K562 (cell line): ENCODE results near the gene SH3BGRL2. TPM values are rescaled to one million over a fixed set of nuclear protein-coding genes. Genes with fewer than 3 reads are reported as not detected.
A peak's percentile ranks its signal among the peaks of the same experiment; 100 is the strongest.

Source experiments
- BCOR ChIP-seq: fragments of 450-650 bp; IDR thresholded peaks from 2 replicates; pipeline ENCODE4 v1.6.1; 2016
- DPF2 ChIP-seq: fragments of 450-650 bp; IDR thresholded peaks from 2 replicates; pipeline ENCODE4 v1.6.1; 2016
- EHMT2 ChIP-seq: fragments of 450-650 bp; IDR thresholded peaks from 2 replicates; pipeline ENCODE4 v1.6.1; 2018; ENCODE audit warnings: antibody characterized with exemption
- ELF2 ChIP-seq: fragments of 250-450 bp; sonication (Bioruptor Pico); IDR thresholded peaks from 2 replicates; pipeline ENCODE4 v1.5.0; 2021; ENCODE audit warnings: mild to moderate bottlenecking
- ELF4 ChIP-seq: fragments of 450-650 bp; formaldehyde crosslinking; IDR thresholded peaks from 2 replicates; pipeline ENCODE4 v1.4.0; 2022; ENCODE audit warnings: missing genetic modification characterization
- FOXJ3 ChIP-seq: sonication (generic); formaldehyde crosslinking; IDR thresholded peaks from 2 replicates; pipeline ENCODE4 v1.4.0; 2020; ENCODE audit warnings: mild to moderate bottlenecking, missing genetic modification reagents
- GATAD2B ChIP-seq: fragments of 450-650 bp; IDR thresholded peaks from 2 replicates; pipeline ENCODE4 v1.6.1; 2017; ENCODE audit warnings: mild to moderate bottlenecking, borderline replicate concordance
- HMG20B ChIP-seq: fragments of 250-450 bp; sonication (Bioruptor Pico); IDR thresholded peaks from 2 replicates; pipeline ENCODE4 v1.5.0; 2021; ENCODE audit warnings: mild to moderate bottlenecking
- HMGXB4 ChIP-seq: sonication (generic); formaldehyde crosslinking; IDR thresholded peaks from 2 replicates; pipeline ENCODE4 v1.8.1; 2023; ENCODE audit warnings: mild to moderate bottlenecking, missing genetic modification reagents
- KLF13 ChIP-seq: fragments of 450-650 bp; IDR thresholded peaks from 2 replicates; pipeline ENCODE4 v1.6.1; 2016; ENCODE audit warnings: missing genetic modification characterization, low read depth, mild to moderate bottlenecking, missing compliant biosample characterization, moderate library complexity, borderline replicate concordance
- MECOM ChIP-seq: fragments of 250-450 bp; sonication (Bioruptor Pico); IDR thresholded peaks from 2 replicates; pipeline ENCODE4 v1.8.0; 2022; ENCODE audit warnings: inconsistent platforms
- MXI1 ChIP-seq: IDR thresholded peaks from 2 replicates; pipeline ENCODE4 v1.6.1; 2011; ENCODE audit warnings: low read depth, mild to moderate bottlenecking, improper control_type of control experiment, low read length
- NBN ChIP-seq: fragments of 450-650 bp; IDR thresholded peaks from 2 replicates; pipeline ENCODE4 v1.6.1; 2016; ENCODE audit warnings: low read depth, mild to moderate bottlenecking
- NCOA1 ChIP-seq: fragments of 450-650 bp; IDR thresholded peaks from 2 replicates; pipeline ENCODE4 v1.6.1; 2016; ENCODE audit warnings: low read depth
- PHF20 ChIP-seq: fragments of 450-650 bp; IDR thresholded peaks from 2 replicates; pipeline ENCODE4 v1.6.1; 2018; ENCODE audit not compliant: partially characterized antibody
- PHF8 ChIP-seq: fragments of 200-600 bp; sonication (generic); IDR thresholded peaks from 2 replicates; pipeline ENCODE4 v1.6.1; 2012; ENCODE audit warnings: mixed run types, mild to moderate bottlenecking, inconsistent platforms, low read length, moderate library complexity, borderline replicate concordance
- POLR3G ChIP-seq: IDR thresholded peaks from 2 replicates; pipeline ENCODE4 v1.6.1; 2011; ENCODE audit not compliant: insufficient read length, insufficient replicate concordance; ENCODE audit errors: extremely low read depth
- RBM34 ChIP-seq: fragments of 200-400 bp; formaldehyde crosslinking; IDR thresholded peaks from 2 replicates; pipeline ENCODE4 v1.6.1; 2018; ENCODE audit warnings: low read length, borderline replicate concordance; ENCODE audit not compliant: insufficient read depth
- RCOR1 ChIP-seq, 2 experiments: IDR thresholded peaks; 2 replicates each; pipeline ENCODE4 v1.6.1; 2012; ENCODE audit warnings: low read depth in 2 of 2, low read length in 2 of 2, borderline replicate concordance in 1 of 2, improper control_type of control experiment in 1 of 2
- SMARCB1 ChIP-seq: IDR thresholded peaks from 2 replicates; pipeline ENCODE4 v1.6.1; 2011; ENCODE audit warnings: improper control_type of control experiment, low read depth; ENCODE audit not compliant: insufficient read length
- STAT5A ChIP-seq: IDR thresholded peaks from 2 replicates; pipeline ENCODE4 v1.6.1; 2012; ENCODE audit warnings: low read length, inconsistent platforms, borderline replicate concordance
- TARDBP ChIP-seq: fragments of 450-650 bp; IDR thresholded peaks from 2 replicates; pipeline ENCODE4 v1.6.1; 2016
- ZKSCAN8 ChIP-seq: fragments of 200-800 bp; sonication (Bioruptor generic); IDR thresholded peaks from 2 replicates; pipeline ENCODE4 v1.6.1; 2016; ENCODE audit warnings: missing genetic modification characterization, missing compliant biosample characterization
- ZNF133 ChIP-seq: fragments of 250-450 bp; sonication (Bioruptor Pico); IDR thresholded peaks from 2 replicates; pipeline ENCODE4 v1.4.0; 2020; ENCODE audit warnings: mild to moderate bottlenecking
- ZNF24 ChIP-seq: fragments of 450-650 bp; IDR thresholded peaks from 2 replicates; pipeline ENCODE4 v1.6.1; 2016
- ZNF586 ChIP-seq: fragments of 450-650 bp; formaldehyde crosslinking; conservative IDR thresholded peaks from 2 replicates; pipeline ENCODE4 v1.4.0; 2020; ENCODE audit warnings: mild to moderate bottlenecking, moderate library complexity
- ZNF77 ChIP-seq: fragments of 250-450 bp; sonication (Bioruptor Pico); IDR thresholded peaks from 2 replicates; pipeline ENCODE4 v1.5.0; 2020
- ZZZ3 ChIP-seq: fragments of 450-650 bp; IDR thresholded peaks from 2 replicates; pipeline ENCODE4 v1.6.1; 2016; ENCODE audit warnings: antibody characterized with exemption, mild to moderate bottlenecking, moderate library complexity
- polyA plus RNA-seq, 8 experiments: library from polyadenylated mRNA; depleted of rRNA in 4 of 8; stranded (reverse) in 5 of 8; unstranded in 3 of 8; fragments of >200 nt; fragmentation: Nextera tagmentation in 2 of 8; fragmentation: Illumina TruSeq in 1 of 8; extraction: Ambion mirVana in 2 of 8; extraction: Trizol in 1 of 8; gene quantifications; 2 replicates each; pipeline versions ENCODE4 v1.2.1 to v1.2.3, GENCODE V29; 2011 to 2014; ENCODE audit warnings: inconsistent platforms in 1 of 8, missing spikeins in 1 of 8
- total RNA-seq, 7 experiments: library from RNA; depleted of rRNA in 6 of 7; stranded (reverse); fragments of >200 nt in 6 of 7; fragmentation: Illumina TruSeq in 2 of 7; extraction: Trizol in 2 of 7; gene quantifications; 2 replicates each; pipeline versions ENCODE4 v1.2.1 to v1.2.3, GENCODE V29; 2011 to 2021; ENCODE audit warnings: low replicate concordance in 1 of 7
- TF ChIP-seq, protein P1 (sequence below): IDR thresholded peaks from 3 replicates; pipeline ENCODE4 v1.6.1; 2011; ENCODE audit warnings: borderline replicate concordance, mild to moderate bottlenecking; ENCODE audit not compliant: insufficient read length, insufficient read depth
- TF ChIP-seq, protein P2 (sequence below), 2 experiments: fragments of 450-650 bp; conservative IDR thresholded peaks; 2 replicates each; pipeline ENCODE4 v1.6.1; 2017; ENCODE audit warnings: mild to moderate bottlenecking in 2 of 2, moderate library complexity in 2 of 2

The SH3BGRL2 gene
- total and polyA plus RNA-seq, 9 of the 15 experiments (the other 6 are each of a cell fraction or from before 2014, with no cell fraction given): 4.4 to 12.1 (median 7.3) TPM

DNA sequence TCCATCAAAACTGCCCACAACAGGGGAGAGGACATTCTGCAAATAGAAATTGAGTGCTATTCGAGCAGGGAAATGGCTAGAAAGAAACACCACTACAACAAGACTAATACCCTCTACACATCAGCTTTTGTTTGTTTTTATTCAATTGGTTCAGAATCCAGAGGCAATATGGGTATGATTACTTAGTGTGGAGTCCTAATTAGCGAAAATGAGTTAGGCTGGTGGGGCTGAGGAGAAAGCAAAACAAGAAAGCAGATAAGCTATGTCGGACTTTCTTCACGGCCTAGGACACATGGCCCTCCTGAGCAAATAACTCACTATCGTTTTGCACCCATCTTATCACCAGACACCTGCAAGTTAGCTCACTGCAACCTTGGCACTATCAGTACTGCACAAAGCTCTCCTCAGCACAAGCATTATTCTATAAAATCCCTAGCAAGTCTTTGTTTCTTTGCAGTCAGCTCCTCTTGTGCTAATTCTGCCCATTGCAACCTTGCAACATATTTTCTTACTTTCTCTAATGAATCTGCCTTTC, 31.3 kb upstream of the SH3BGRL2 start (continued):
- no peak for TF ChIP-seq ZNF77 (CRISPR knock-in tag)
- peak; percentile 66; the same call in 1 of the 2 replicates for TF ChIP-seq STAT5A
- TF ChIP-seq PHF20: no peak
- no peak for TF ChIP-seq MECOM (CRISPR knock-in tag)
- no peak for TF ChIP-seq EHMT2
- TF ChIP-seq HMGXB4 (CRISPR knock-in tag): no peak
- TF ChIP-seq FOXJ3 (CRISPR knock-in tag): no peak
- no peak for TF ChIP-seq RBM34
- TF ChIP-seq, protein P1, sequence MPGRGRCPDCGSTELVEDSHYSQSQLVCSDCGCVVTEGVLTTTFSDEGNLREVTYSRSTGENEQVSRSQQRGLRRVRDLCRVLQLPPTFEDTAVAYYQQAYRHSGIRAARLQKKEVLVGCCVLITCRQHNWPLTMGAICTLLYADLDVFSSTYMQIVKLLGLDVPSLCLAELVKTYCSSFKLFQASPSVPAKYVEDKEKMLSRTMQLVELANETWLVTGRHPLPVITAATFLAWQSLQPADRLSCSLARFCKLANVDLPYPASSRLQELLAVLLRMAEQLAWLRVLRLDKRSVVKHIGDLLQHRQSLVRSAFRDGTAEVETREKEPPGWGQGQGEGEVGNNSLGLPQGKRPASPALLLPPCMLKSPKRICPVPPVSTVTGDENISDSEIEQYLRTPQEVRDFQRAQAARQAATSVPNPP: no peak
- TF ChIP-seq ZNF24: no peak
- no peak for TF ChIP-seq ELF2
- TF ChIP-seq POLR3G: no peak
- TF ChIP-seq NCOA1: no peak
- TF ChIP-seq PHF8: no peak
- TF ChIP-seq TARDBP: no peak
- TF ChIP-seq BCOR: 0 out of 2 replicates have a peak, but pooled peaks have one; percentile 30
- TF ChIP-seq GATAD2B: 0 out of 2 replicates have a peak, but pooled peaks have one; percentile 21
- TF ChIP-seq ZNF586: no peak
- TF ChIP-seq MXI1: no peak
- no peak for TF ChIP-seq ZKSCAN8 (CRISPR knock-in tag)
- no peak for TF ChIP-seq ELF4 (CRISPR knock-in tag)
- TF ChIP-seq RCOR1 (IDR thresholded peaks at IDR 0.05; ENCODE audit: borderline replicate concordance in 1 of 2, low read depth in 2 of 2, low read length in 2 of 2): peak; percentile 63 to 87; a peak in 3 of 4 replicates
- no peak for TF ChIP-seq KLF13 (tag)
- TF ChIP-seq SMARCB1: no peak
- TF ChIP-seq, protein P2, sequence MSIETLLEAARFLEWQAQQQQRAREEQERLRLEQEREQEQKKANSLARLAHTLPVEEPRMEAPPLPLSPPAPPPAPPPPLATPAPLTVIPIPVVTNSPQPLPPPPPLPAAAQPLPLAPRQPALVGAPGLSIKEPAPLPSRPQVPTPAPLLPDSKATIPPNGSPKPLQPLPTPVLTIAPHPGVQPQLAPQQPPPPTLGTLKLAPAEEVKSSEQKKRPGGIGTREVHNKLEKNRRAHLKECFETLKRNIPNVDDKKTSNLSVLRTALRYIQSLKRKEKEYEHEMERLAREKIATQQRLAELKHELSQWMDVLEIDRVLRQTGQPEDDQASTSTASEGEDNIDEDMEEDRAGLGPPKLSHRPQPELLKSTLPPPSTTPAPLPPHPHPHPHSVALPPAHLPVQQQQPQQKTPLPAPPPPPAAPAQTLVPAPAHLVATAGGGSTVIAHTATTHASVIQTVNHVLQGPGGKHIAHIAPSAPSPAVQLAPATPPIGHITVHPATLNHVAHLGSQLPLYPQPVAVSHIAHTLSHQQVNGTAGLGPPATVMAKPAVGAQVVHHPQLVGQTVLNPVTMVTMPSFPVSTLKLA (conservative IDR thresholded peaks at IDR 0.05): no peak
- TF ChIP-seq ZNF133 (CRISPR knock-in tag): no peak
- no peak for TF ChIP-seq ZZZ3
- TF ChIP-seq HMG20B: no peak
- 0 out of 2 replicates have a peak, but pooled peaks have one; percentile 42 for TF ChIP-seq NBN
- TF ChIP-seq DPF2: peak; percentile 88
